Caco-2 (cell line): Measurements from ENCODE around the gene ADGRL3. TPM values are rescaled to one million over a fixed set of nuclear protein-coding genes. Genes with fewer than 3 reads are reported as not detected.

ENCODE experiments used
- BruUV-seq: library from RNA; stranded (reverse); fragments of 400-500 nt; replicated peaks from 2 replicates; lab custom pipeline; 2021; lab: Mats Ljungman, UMichigan
- CTCF ChIA-PET: fragments of 300-600 bp; sonication (Branson Sonifier 250); formaldehyde crosslinking; loops from one replicate; lab custom pipeline; 2022; ENCODE audit warnings: antibody characterized with exemption; lab: Charles Lee
- POLR2A ChIA-PET: fragments of 300-600 bp; sonication (Branson Sonifier 250); formaldehyde crosslinking; loops from one replicate; lab custom pipeline; 2022; ENCODE audit warnings: antibody characterized with exemption; lab: Charles Lee
- DNase-seq, 2 experiments: peaks; one replicate each; pipeline versions ENCODE4 v3.0.0 to v3.0.0-alpha.2; 2020 to 2022
- H3K27me3 ChIP-seq: replicated peaks from 2 replicates; pipeline ENCODE4 v1.6.0; 2011; ENCODE audit warnings: low read length; ENCODE audit not compliant: control insufficient read depth, insufficient read depth
- H3K36me3 ChIP-seq: 2 replicates; pipeline ENCODE4 v1.5.1; 2011; ENCODE audit warnings: low read length; ENCODE audit not compliant: control insufficient read depth, insufficient read depth
- H3K4me1 ChIP-seq: fragments of 250-450 bp; sonication (Bioruptor Pico); 2 replicates; pipeline ENCODE4 v1.5.1; 2020; ENCODE audit warnings: mild to moderate bottlenecking
- H3K4me3 ChIP-seq: 2 replicates; pipeline ENCODE4 v1.5.1; 2011; ENCODE audit warnings: low read depth, mild to moderate bottlenecking, control low read depth, low read length
- H3K9me3 ChIP-seq: fragments of 250-450 bp; sonication (Bioruptor Pico); 2 replicates; pipeline ENCODE4 v1.5.1; 2020; ENCODE audit warnings: mild to moderate bottlenecking, moderate library complexity
- H3K27ac Mint-ChIP-seq: one replicate; pipeline ENCODE4 v1.8.0; 2022; ENCODE audit warnings: mixed read lengths; ENCODE audit not compliant: unreplicated experiment
- H3K27me3 Mint-ChIP-seq: one replicate; pipeline ENCODE4 v1.8.0; 2022; ENCODE audit warnings: mixed read lengths; ENCODE audit not compliant: insufficient read depth, unreplicated experiment
- H3K36me3 Mint-ChIP-seq: one replicate; pipeline ENCODE4 v1.8.0; 2022; ENCODE audit warnings: mild to moderate bottlenecking, mixed read lengths; ENCODE audit not compliant: insufficient read depth, unreplicated experiment
- H3K4me1 Mint-ChIP-seq: one replicate; pipeline ENCODE4 v1.8.0; 2022; ENCODE audit warnings: low read depth, mixed read lengths; ENCODE audit not compliant: unreplicated experiment
- H3K4me3 Mint-ChIP-seq: one replicate; pipeline ENCODE4 v1.8.0; 2022; ENCODE audit warnings: mild to moderate bottlenecking, moderate library complexity, mixed read lengths; ENCODE audit not compliant: unreplicated experiment
- H3K9me3 Mint-ChIP-seq: one replicate; pipeline ENCODE4 v1.8.0; 2022; ENCODE audit warnings: mixed read lengths; ENCODE audit not compliant: unreplicated experiment
- CTCF ChIP-seq, 2 experiments: fragments of 200-600 bp in 1 of 2; IDR thresholded peaks; 1 replicate in 1 of 2; 2 replicates in 1 of 2; pipeline versions ENCODE4 v1.5.1 to v1.8.0; 2011 to 2022; ENCODE audit warnings: antibody characterized with exemption in 1 of 2, control low read depth in 1 of 2, inconsistent platforms in 1 of 2, low read depth in 1 of 2, low read length in 1 of 2, mild to moderate bottlenecking in 1 of 2, moderate library complexity in 1 of 2; ENCODE audit not compliant: insufficient read depth in 1 of 2, severe bottlenecking in 1 of 2, unreplicated experiment in 1 of 2
- intact Hi-C: fragments of 100-400 bp; cut with micrococcal nuclease; formaldehyde crosslinking; loops from one replicate; pipeline ENCODE4 v1.10.0; 2022; ENCODE audit not compliant: unreplicated experiment
- total RNA-seq: library from RNA; stranded (reverse); gene quantifications from 2 replicates; pipeline ENCODE4 v1.2.3, GENCODE V29; 2022

The ADGRL3 gene
- total RNA-seq, 1 experiment from 2014 or later: 1.5 TPM

- intact Hi-C loops: no loop called here
- BruUV-seq: no TSS peak
- H3K27ac Mint-ChIP-seq: no peak overlapping the region
- H3K27me3 Mint-ChIP-seq: no peaks in the 10 kb centered on the region
- Histone ChIP-seq H3K4me3 (no peak overlapping the region), H3K4me1 (no peaks in the 10 kb centered on the region), H3K9me3 (peaks cover 5% of the 10 kb centered on the region; the same call in 1 of the 2 replicates), H3K36me3 (no peaks in the 10 kb centered on the region), H3K27me3 (no peaks in the 10 kb centered on the region)
- POLR2A ChIA-PET: no interaction called here
- DNase-seq: no peak
- CTCF ChIA-PET: no interaction called here
- H3K4me1 Mint-ChIP-seq: no peaks in the 10 kb centered on the region
- H3K4me3 Mint-ChIP-seq: no peak overlapping the region
- peaks cover 11% of the 10 kb centered on the region for H3K9me3 Mint-ChIP-seq
- TF ChIP-seq CTCF (IDR thresholded peaks at IDR 0.05; ENCODE audit: insufficient read depth in 1 of 2, low read depth in 1 of 2, low read length in 1 of 2, severe bottlenecking in 1 of 2, unreplicated experiment in 1 of 2): no peak
- H3K36me3 Mint-ChIP-seq: no peaks in the 10 kb centered on the region
These were observed 120.5 kb downstream of the ADGRL3 start for GRCh38 chr4:61320631-61321030.

DNA sequence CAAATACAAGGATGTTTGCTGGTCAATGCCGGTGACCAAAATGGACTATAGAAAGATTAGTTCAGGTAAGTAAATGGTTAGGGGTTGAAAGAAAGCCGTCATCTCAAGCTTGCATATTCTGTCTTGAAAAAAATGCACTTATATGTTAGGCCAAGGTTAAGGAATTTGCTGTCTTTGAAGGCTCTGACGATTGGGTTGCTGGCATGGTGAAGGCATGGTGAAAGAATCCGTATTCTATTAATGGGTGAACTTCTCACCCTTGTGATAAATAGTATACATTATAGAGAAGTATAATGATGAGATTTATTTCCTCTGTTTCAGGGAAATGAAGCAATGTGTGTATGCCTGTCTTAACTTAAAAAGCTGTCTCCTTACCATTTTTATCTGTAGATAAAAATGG, 132.6 kb downstream of the ADGRL3 start:
- ChIA-PET POLR2A (no interaction called here), CTCF (no interaction called here)
- Histone ChIP-seq H3K36me3 (no peaks in the 10 kb centered on the region), H3K9me3 (no peaks in the 10 kb centered on the region), H3K27me3 (no peaks in the 10 kb centered on the region), H3K4me1 (no peaks in the 10 kb centered on the region), H3K4me3 (no peak overlapping the region)
- Mint-ChIP-seq H3K9me3 (peaks cover 2% of the 10 kb centered on the region), H3K27ac (no peak overlapping the region), H3K4me3 (no peak overlapping the region), H3K4me1 (no peaks in the 10 kb centered on the region), H3K36me3 (no peaks in the 10 kb centered on the region), H3K27me3 (no peaks in the 10 kb centered on the region)
- no TSS peak for BruUV-seq
- intact Hi-C loops: no loop called here
- no peak for DNase-seq
- no peak for TF ChIP-seq CTCF (IDR thresholded peaks at IDR 0.05; ENCODE audit: insufficient read depth in 1 of 2, low read depth in 1 of 2, low read length in 1 of 2, severe bottlenecking in 1 of 2, unreplicated experiment in 1 of 2)

- intact Hi-C loops: no loop called here
- no peaks in the 10 kb centered on the region for H3K9me3 ChIP-seq
- no peak overlapping the region for H3K4me3 ChIP-seq
- H3K36me3 ChIP-seq: no peaks in the 10 kb centered on the region
- H3K27me3 Mint-ChIP-seq: no peaks in the 10 kb centered on the region
- no peak overlapping the region for H3K4me3 Mint-ChIP-seq
- no peak for DNase-seq
- no TSS peak for BruUV-seq
- no peaks in the 10 kb centered on the region for H3K27me3 ChIP-seq
- CTCF ChIA-PET: no interaction called here
- no peak for TF ChIP-seq CTCF (IDR thresholded peaks at IDR 0.05; ENCODE audit: insufficient read depth in 1 of 2, low read depth in 1 of 2, low read length in 1 of 2, severe bottlenecking in 1 of 2, unreplicated experiment in 1 of 2)
- POLR2A ChIA-PET: no interaction called here
- no peaks in the 10 kb centered on the region for H3K4me1 ChIP-seq
- H3K4me1 Mint-ChIP-seq: no peaks in the 10 kb centered on the region
- H3K36me3 Mint-ChIP-seq: no peaks in the 10 kb centered on the region
- no peaks in the 10 kb centered on the region for H3K9me3 Mint-ChIP-seq
- no peak overlapping the region for H3K27ac Mint-ChIP-seq
These were observed 133.4 kb downstream of the ADGRL3 start for GRCh38 chr4:61333490-61333889.
